ENCODE data around the gene TRIM64. TPM values are rescaled to one million over a fixed set of nuclear protein-coding genes. Genes with fewer than 3 reads are reported as not detected.
"Not testable (repeated sequence)": the region's sequence is repeated elsewhere in the genome, so short reads cannot be mapped to it uniquely, and the experiment has no call there.

Gene TRIM64
- total RNA-seq (2014; rRNA removed; shearing (Covaris generic); ENCODE audit: low replicate concordance), result not detected in 2 replicates

DNA sequence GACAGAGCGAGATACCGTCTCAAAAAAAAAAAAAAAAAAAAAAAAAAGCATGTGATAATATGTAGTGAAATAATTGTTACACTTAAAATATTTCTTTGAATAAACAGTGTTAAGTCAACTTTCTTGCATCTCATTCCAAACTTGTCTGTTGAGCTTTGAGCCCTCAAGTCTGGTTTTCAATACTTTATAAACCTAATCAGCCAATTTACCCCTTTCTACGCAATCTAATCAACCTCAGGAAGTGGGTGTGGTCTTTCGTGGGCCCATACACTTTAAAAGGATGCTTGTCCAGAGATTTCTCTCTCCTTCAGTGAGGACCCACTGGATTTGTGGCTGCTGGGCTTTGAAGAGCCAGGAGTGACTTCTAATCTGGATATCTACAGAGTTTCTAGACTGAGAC, at the start of gene TRIM64:
TRIM64 (plus strand) TSS at position 301 of the 400 bp plus-strand sequence. CDS start 2,467 bp downstream, outside the sequence.
- H3K79me2 ChIP-seq (ENCODE audit: low read length); H3K27ac ChIP-seq (ENCODE audit: low read length); H3K36me3 ChIP-seq (ENCODE audit: insufficient read depth, low read length); H3K4me2 ChIP-seq (ENCODE audit: low read depth, low read length, poor library complexity, severe bottlenecking); H4K20me1 ChIP-seq (ENCODE audit: insufficient read depth, low read depth, low read length); H3K4me1 ChIP-seq (ENCODE audit: low read length); H3K9me3 ChIP-seq (ENCODE audit: low read length); DNase-seq; H3K4me3 ChIP-seq (ENCODE audit: low read length); H3K9ac ChIP-seq (ENCODE audit: low read length); H3K9me2 ChIP-seq (replicated peaks; ENCODE audit: insufficient read depth, low read length); H2AFZ ChIP-seq (ENCODE audit: low read length); H3K27me3 ChIP-seq (ENCODE audit: low read length): not testable (repeated sequence)

- DNase-seq, result no peak
- Histone ChIP-seq H3K9me2 (replicated peaks; ENCODE audit: insufficient read depth, low read length) (no peaks in the 10 kb centered on the region), H3K9me3 (ENCODE audit: low read length) (no peaks in the 10 kb centered on the region), H2AFZ (ENCODE audit: low read length) (no peak within 1 kb of the TSS), H3K36me3 (ENCODE audit: insufficient read depth, low read length) (no peaks in the 10 kb centered on the region), H3K4me2 (ENCODE audit: low read depth, low read length, poor library complexity, severe bottlenecking) (no peak within 1 kb of the TSS), H3K27me3 (ENCODE audit: low read length) (no peaks in the 10 kb centered on the region), H3K27ac (ENCODE audit: low read length) (no peak within 1 kb of the TSS), H3K4me3 (ENCODE audit: low read length) (no peak within 1 kb of the TSS), H3K9ac (ENCODE audit: low read length) (no peak within 1 kb of the TSS), H4K20me1 (ENCODE audit: insufficient read depth, low read depth, low read length) (no peaks in the 10 kb centered on the region), H3K79me2 (ENCODE audit: low read length) (no peaks in the 10 kb centered on the region), H3K4me1 (ENCODE audit: low read length) (no peaks in the 10 kb centered on the region)
Observed at GRCh38 chr11:89922195-89922660, 43.6 kb upstream of the TRIM64 start, which contains the start of gene TRIM49D1. TRIM49D1 (minus strand) TSS chr11:89922245; CDS start chr11:89917710, 4,535 bp downstream.

- not testable (repeated sequence) for H2AFZ ChIP-seq (ENCODE audit: low read length); H3K4me1 ChIP-seq (ENCODE audit: low read length); DNase-seq; H3K36me3 ChIP-seq (ENCODE audit: insufficient read depth, low read length); H3K9ac ChIP-seq (ENCODE audit: low read length); H3K27me3 ChIP-seq (ENCODE audit: low read length); H4K20me1 ChIP-seq (ENCODE audit: insufficient read depth, low read depth, low read length); H3K4me2 ChIP-seq (ENCODE audit: low read depth, low read length, poor library complexity, severe bottlenecking); H3K4me3 ChIP-seq (ENCODE audit: low read length); H3K27ac ChIP-seq (ENCODE audit: low read length); H3K79me2 ChIP-seq (ENCODE audit: low read length); H3K9me3 ChIP-seq (ENCODE audit: low read length); H3K9me2 ChIP-seq (replicated peaks; ENCODE audit: insufficient read depth, low read length)
Observed at GRCh38 chr11:89923764-89924163, 42.1 kb upstream of the TRIM64 start, which contains the start of gene TRIM49D2. TRIM49D2 (plus strand) TSS chr11:89924064; CDS start chr11:89926762, 2,698 bp downstream.

GRCh38 chr11:89960833-89961232, 5.0 kb upstream of the TRIM64 start:
- H3K4me3 ChIP-seq (ENCODE audit: low read length); H3K9me2 ChIP-seq (replicated peaks; ENCODE audit: insufficient read depth, low read length); H3K36me3 ChIP-seq (ENCODE audit: insufficient read depth, low read length); H3K4me1 ChIP-seq (ENCODE audit: low read length); DNase-seq; H3K79me2 ChIP-seq (ENCODE audit: low read length); H3K27ac ChIP-seq (ENCODE audit: low read length); H3K4me2 ChIP-seq (ENCODE audit: low read depth, low read length, poor library complexity, severe bottlenecking); H4K20me1 ChIP-seq (ENCODE audit: insufficient read depth, low read depth, low read length); H3K27me3 ChIP-seq (ENCODE audit: low read length); H2AFZ ChIP-seq (ENCODE audit: low read length); H3K9ac ChIP-seq (ENCODE audit: low read length); H3K9me3 ChIP-seq (ENCODE audit: low read length): not testable (repeated sequence)

Small RNAs within 50 kb of the gene (small RNA-seq; reads per million reads assigned to genes)
- gene AP004607.1, result not detected

Other genes starting within 250 kb of the TRIM64 start
- gene TRIM49, start 157.5 kb upstream of the TRIM64 start, total RNA-seq (2014; rRNA removed; shearing (Covaris generic); ENCODE audit: low replicate concordance), result not detected in 2 replicates
- gene TRIM64B, start 87.5 kb upstream of the TRIM64 start, total RNA-seq (2014; rRNA removed; shearing (Covaris generic); ENCODE audit: low replicate concordance), result not detected in 2 replicates
- not detected in 2 replicates for gene TRIM49D1, start 43.8 kb upstream of the TRIM64 start, total RNA-seq (2014; rRNA removed; shearing (Covaris generic); ENCODE audit: low replicate concordance)
- gene TRIM49D2, start 42.0 kb upstream of the TRIM64 start, total RNA-seq (2014; rRNA removed; shearing (Covaris generic); ENCODE audit: low replicate concordance), result not detected in 2 replicates
- not detected in 2 replicates for gene TRIM49C, start 65.1 kb downstream of the TRIM64 start, total RNA-seq (2014; rRNA removed; shearing (Covaris generic); ENCODE audit: low replicate concordance)
- not detected in 2 replicates for gene UBTFL1, start 119.9 kb downstream of the TRIM64 start, total RNA-seq (2014; rRNA removed; shearing (Covaris generic); ENCODE audit: low replicate concordance)
- gene NAALAD2, start 168.6 kb downstream of the TRIM64 start, total RNA-seq (2014; rRNA removed; shearing (Covaris generic); ENCODE audit: low replicate concordance), result not detected in 2 replicates

Data from Karpas-422 (cell line).